ENCODE data around the gene TEC. TPM values are rescaled to one million over a fixed set of nuclear protein-coding genes. Genes with fewer than 3 reads are reported as not detected.

The TEC gene
- total RNA-seq, 4 donors from 2014 or later: 1.9 to 8.5 (median 5.3) TPM

GRCh38 chr4:48234575-48234974 lies 35.1 kb downstream of the TEC start:
- TF ChIP-seq, protein P1, sequence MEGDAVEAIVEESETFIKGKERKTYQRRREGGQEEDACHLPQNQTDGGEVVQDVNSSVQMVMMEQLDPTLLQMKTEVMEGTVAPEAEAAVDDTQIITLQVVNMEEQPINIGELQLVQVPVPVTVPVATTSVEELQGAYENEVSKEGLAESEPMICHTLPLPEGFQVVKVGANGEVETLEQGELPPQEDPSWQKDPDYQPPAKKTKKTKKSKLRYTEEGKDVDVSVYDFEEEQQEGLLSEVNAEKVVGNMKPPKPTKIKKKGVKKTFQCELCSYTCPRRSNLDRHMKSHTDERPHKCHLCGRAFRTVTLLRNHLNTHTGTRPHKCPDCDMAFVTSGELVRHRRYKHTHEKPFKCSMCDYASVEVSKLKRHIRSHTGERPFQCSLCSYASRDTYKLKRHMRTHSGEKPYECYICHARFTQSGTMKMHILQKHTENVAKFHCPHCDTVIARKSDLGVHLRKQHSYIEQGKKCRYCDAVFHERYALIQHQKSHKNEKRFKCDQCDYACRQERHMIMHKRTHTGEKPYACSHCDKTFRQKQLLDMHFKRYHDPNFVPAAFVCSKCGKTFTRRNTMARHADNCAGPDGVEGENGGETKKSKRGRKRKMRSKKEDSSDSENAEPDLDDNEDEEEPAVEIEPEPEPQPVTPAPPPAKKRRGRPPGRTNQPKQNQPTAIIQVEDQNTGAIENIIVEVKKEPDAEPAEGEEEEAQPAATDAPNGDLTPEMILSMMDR (IDR thresholded peaks at IDR 0.05; ENCODE audit: low read depth): no peak

DNA sequence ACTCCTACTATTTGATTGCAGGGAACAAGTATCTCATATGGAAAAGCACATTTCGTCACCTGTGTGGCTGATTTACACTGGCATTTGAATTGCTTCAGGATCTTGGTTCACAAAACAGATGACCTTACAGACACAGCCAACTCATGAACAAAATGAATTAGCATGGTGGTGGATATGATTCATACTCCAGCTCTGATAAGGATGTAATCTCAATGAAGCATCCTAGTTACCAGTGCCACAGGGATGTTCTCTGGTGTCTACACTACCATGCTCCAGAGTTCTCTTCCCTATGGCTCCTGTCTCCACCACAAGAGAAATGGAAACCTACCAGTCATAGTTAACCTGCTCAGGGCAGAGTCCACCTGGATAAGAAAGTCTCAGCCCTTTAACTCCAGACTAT lies 40.7 kb downstream of the TEC start:
- TF ChIP-seq, protein P1 (IDR thresholded peaks at IDR 0.05; ENCODE audit: low read depth): no peak

GRCh38 chr4:48227662-48228061 lies 42.0 kb downstream of the TEC start:
- TF ChIP-seq, protein P1 (IDR thresholded peaks at IDR 0.05; ENCODE audit: low read depth): no peak

- TF ChIP-seq, protein P1 (IDR thresholded peaks at IDR 0.05; ENCODE audit: low read depth): no peak
Measured at GRCh38 chr4:48226199-48226598, 43.4 kb downstream of the TEC start.

DNA sequence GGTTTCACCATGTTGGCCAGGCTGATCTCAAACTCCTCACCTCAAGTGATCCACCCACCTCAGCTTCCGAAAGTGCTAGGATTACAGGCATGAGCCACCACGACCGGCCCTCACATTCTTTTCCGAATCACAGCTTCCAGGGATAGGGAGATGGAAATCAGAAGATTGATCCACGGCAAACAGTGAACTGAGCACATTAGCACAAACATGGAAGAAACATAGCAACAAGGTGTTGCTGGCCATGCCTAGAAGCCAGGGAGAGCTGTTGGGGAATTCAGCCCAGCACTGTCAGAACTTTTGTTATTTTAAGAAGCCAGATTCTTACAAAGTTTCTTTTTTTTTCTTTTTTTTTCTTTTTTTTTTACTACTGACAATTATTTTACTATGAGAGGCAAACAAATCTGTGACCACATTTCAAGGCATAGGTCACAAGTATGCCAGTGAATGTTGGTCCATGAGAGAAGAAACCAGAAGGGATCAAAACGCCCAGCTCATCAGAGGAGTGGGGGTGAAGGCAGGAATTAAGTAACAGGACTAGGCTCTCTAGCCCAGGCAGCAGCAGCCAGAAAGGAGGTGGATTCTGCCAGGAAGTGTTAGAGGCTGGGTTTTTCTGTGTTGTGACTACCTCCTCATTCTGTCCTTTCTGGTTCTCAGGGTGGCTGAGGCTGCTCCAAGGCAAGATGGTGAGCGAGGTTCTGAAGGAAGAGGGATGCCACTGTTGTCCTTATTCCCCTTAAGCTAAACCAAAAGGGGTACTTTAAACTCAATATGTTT lies 44.1 kb downstream of the TEC start:
- TF ChIP-seq, protein P1 (IDR thresholded peaks at IDR 0.05; ENCODE audit: low read depth): no peak

DNA sequence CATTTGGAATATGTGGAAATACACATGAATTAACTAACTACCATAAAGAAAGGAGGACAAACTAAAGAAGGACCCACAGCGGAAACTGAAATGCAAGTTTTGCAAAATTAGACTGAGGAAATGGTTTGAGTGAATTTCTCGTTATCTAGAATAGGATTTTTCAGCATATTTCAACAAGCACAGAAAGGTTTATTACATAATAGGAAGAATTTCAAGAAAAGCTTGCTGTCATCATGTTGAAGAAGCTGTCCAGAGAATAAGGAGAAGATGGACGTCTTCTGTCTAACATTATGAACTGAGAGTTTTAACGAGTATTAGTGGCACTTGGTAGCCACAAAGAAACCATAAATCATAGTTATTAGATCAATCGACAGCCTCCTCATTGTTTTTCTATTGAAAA lies 45.0 kb downstream of the TEC start:
- TF ChIP-seq, protein P1 (IDR thresholded peaks at IDR 0.05; ENCODE audit: low read depth): no peak

DNA sequence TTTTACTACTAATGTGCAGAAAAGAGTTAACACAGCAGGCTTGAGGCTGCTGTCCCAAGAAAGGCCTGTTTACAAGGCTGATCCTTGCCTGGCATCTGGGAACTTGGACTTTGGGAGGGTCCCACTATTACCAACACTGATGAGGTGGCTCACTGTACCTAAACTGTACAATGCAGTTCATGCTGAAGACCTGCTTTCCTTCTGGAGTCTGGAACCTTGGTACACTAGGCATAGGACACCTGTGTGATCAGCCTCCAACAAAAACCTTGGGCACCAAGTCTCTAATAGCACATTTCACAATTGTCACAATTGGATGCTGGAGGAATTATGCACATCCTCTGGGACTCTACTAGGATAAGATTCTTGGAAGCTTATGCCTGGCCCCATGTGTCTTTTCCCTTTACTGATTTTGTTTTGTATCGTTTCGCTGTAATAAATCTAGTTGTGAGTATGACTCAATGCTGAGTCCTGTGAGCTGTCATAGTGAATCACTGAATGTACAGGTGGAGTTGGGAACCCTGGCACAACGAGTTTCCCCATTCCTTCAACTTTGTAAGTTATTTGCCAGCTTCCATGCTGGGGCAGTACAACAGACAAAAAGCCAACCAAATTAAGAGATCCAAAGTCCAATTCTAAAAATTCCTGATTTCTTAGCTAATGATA lies 45.9 kb downstream of the TEC start:
- TF ChIP-seq, protein P1 (IDR thresholded peaks at IDR 0.05; ENCODE audit: low read depth): no peak

Measured in subcutaneous adipose tissue (tissue), 4 donors.